Endothelial cell (in vitro differentiated cells): Measurements from ENCODE around the gene MINPP1. TPM values are rescaled to one million over a fixed set of nuclear protein-coding genes. Genes with fewer than 3 reads are reported as not detected.

Experiments
- DNase-seq: peaks from one replicate; pipeline ENCODE4 v3.0.0; 2021; ENCODE audit warnings: low spot score
- H3K27ac Mint-ChIP-seq: one replicate; pipeline ENCODE4 v1.8.0; 2021; ENCODE audit warnings: mixed read lengths, inconsistent platforms; ENCODE audit not compliant: unreplicated experiment
- H3K27me3 Mint-ChIP-seq: one replicate; pipeline ENCODE4 v1.8.0; 2021; ENCODE audit warnings: mild to moderate bottlenecking, moderate library complexity, mixed read lengths, inconsistent platforms; ENCODE audit not compliant: unreplicated experiment
- H3K36me3 Mint-ChIP-seq: one replicate; pipeline ENCODE4 v1.8.0; 2021; ENCODE audit warnings: mild to moderate bottlenecking, low read depth, mixed read lengths, inconsistent platforms; ENCODE audit not compliant: unreplicated experiment
- H3K4me1 Mint-ChIP-seq: one replicate; pipeline ENCODE4 v1.8.0; 2021; ENCODE audit warnings: mild to moderate bottlenecking, mixed read lengths, inconsistent platforms; ENCODE audit not compliant: unreplicated experiment
- H3K4me3 Mint-ChIP-seq: one replicate; pipeline ENCODE4 v1.8.0; 2021; ENCODE audit warnings: mild to moderate bottlenecking, mixed read lengths, inconsistent platforms; ENCODE audit not compliant: unreplicated experiment
- H3K9me3 Mint-ChIP-seq: one replicate; pipeline ENCODE4 v1.8.0; 2021; ENCODE audit warnings: mixed read lengths, inconsistent platforms; ENCODE audit not compliant: unreplicated experiment
- CTCF ChIP-seq: fragments of 200-600 bp; sonication (generic); IDR thresholded peaks from one replicate; pipeline ENCODE4 v1.5.0; 2021; ENCODE audit warnings: antibody characterized with exemption; ENCODE audit not compliant: unreplicated experiment
- total RNA-seq: library from RNA; stranded (reverse); fragmentation: NEBNext Ultra II Directional; extraction: Animal tissue kit (Norgen Biotek cat#: 25700); gene quantifications from one replicate; pipeline ENCODE4 v1.2.1, GENCODE V29; 2021; ENCODE audit not compliant: unreplicated experiment

The MINPP1 gene
- total RNA-seq, 1 donor from 2014 or later, result 39.5 TPM

GRCh38 chr10:87518937-87519336, 14.2 kb downstream of the MINPP1 start:
- H3K27ac Mint-ChIP-seq, result no peak overlapping the region
- H3K4me1 Mint-ChIP-seq, result no peaks in the 10 kb centered on the region
- no peaks in the 10 kb centered on the region for H3K9me3 Mint-ChIP-seq
- peaks cover 1% of the 10 kb centered on the region for H3K27me3 Mint-ChIP-seq
- no peak for DNase-seq
- H3K4me3 Mint-ChIP-seq, result no peak overlapping the region
- TF ChIP-seq CTCF, result no peak
- peaks cover 24% of the 10 kb centered on the region for H3K36me3 Mint-ChIP-seq

GRCh38 chr10:87519582-87519981, 14.9 kb downstream of the MINPP1 start:
- no peak overlapping the region for H3K27ac Mint-ChIP-seq
- TF ChIP-seq CTCF, result no peak
- H3K4me3 Mint-ChIP-seq, result no peak overlapping the region
- H3K36me3 Mint-ChIP-seq, result peaks cover 23% of the 10 kb centered on the region
- H3K27me3 Mint-ChIP-seq, result peaks cover 1% of the 10 kb centered on the region
- H3K4me1 Mint-ChIP-seq, result no peaks in the 10 kb centered on the region
- no peaks in the 10 kb centered on the region for H3K9me3 Mint-ChIP-seq
- DNase-seq, result no peak

- Mint-ChIP-seq H3K4me3 (no peak overlapping the region), H3K4me1 (no peaks in the 10 kb centered on the region), H3K36me3 (peaks cover 49% of the 10 kb centered on the region), H3K27me3 (peaks cover 3% of the 10 kb centered on the region), H3K27ac (no peak overlapping the region), H3K9me3 (no peaks in the 10 kb centered on the region)
- no peak for TF ChIP-seq CTCF
- no peak for DNase-seq
Measured at GRCh38 chr10:87523731-87524130, 19.0 kb downstream of the MINPP1 start.

GRCh38 chr10:87524296-87524695, 19.6 kb downstream of the MINPP1 start:
- no peak for TF ChIP-seq CTCF
- no peaks in the 10 kb centered on the region for H3K4me1 Mint-ChIP-seq
- peak overlapping the region; percentile 2 for H3K4me3 Mint-ChIP-seq
- no peak for DNase-seq
- no peak overlapping the region for H3K27ac Mint-ChIP-seq
- H3K9me3 Mint-ChIP-seq, result no peaks in the 10 kb centered on the region
- H3K36me3 Mint-ChIP-seq, result peaks cover 55% of the 10 kb centered on the region
- peaks cover 3% of the 10 kb centered on the region for H3K27me3 Mint-ChIP-seq

- H3K27ac Mint-ChIP-seq, result no peak overlapping the region
- H3K27me3 Mint-ChIP-seq, result peaks cover 2% of the 10 kb centered on the region
- peaks cover 38% of the 10 kb centered on the region for H3K36me3 Mint-ChIP-seq
- no peak for DNase-seq
- no peaks in the 10 kb centered on the region for H3K9me3 Mint-ChIP-seq
- no peak for TF ChIP-seq CTCF
- no peak overlapping the region for H3K4me3 Mint-ChIP-seq
- no peaks in the 10 kb centered on the region for H3K4me1 Mint-ChIP-seq
Measured at GRCh38 chr10:87531908-87532622, 27.4 kb downstream of the MINPP1 start.
